Heart left ventricle (tissue), 13 donors: ENCODE measurements around the gene CELSR1.

ENCODE experiments used
- POLR2A ChIP-seq, 2 donors: fragments of 450-650 bp; IDR thresholded peaks; one replicate each; pipeline ENCODE4 v1.6.1; 2017; ENCODE audit warnings: antibody characterized with exemption in 2 of 2, mild to moderate bottlenecking in 2 of 2, moderate library complexity in 2 of 2
- TF ChIP-seq, protein P1 (sequence below), 12 donors: fragments of 200-600 bp; sonication (generic) in 4 of 12; IDR thresholded peaks; one replicate each; pipeline versions ENCODE4 v1.5.0 to v1.8.0; 2018 to 2022; ENCODE audit warnings: antibody characterized with exemption in 12 of 12, mild to moderate bottlenecking in 5 of 12
- donor health status: ischemic (EF 13 %, LVEDD 7.1; RV severe dilation, severe dysfunction).
- donor health status: DM: no; HTN: yes; CAD: no.
- donor health status: DM: no; HTN: no; CAD: no.
- donor health status: ischemic (EF 25% LVEDD 6.9; RV normal size, moderate dysfunction).
- donor health status: ischemic (EF 25% LVEDD 5.7; RV mildly dilated, moderate dysfunction).
- donor health status: ischemic (EF 35%, LVEDD 5.7; RV mildly dilated, moderate dysfunction).
- donor health status: nonischemic (EF 11% LVEDD 7.7; RV severe dilation, severe dysfunction).
- donor health status: DM: yes; HTN: yes; CAD: no.
- donor health status: PGD.
- donor health status: ischemic (EF 29% LVEDD 5.4; RV normal size, mild dysfunction).
- donor health status: nonischemic (EF 23%, LVEDD 6.1; RV moderate dilation, normal function).

GRCh38 chr22:46432164-46433068, 105.0 kb downstream of the CELSR1 start:
- TF ChIP-seq, protein P1, sequence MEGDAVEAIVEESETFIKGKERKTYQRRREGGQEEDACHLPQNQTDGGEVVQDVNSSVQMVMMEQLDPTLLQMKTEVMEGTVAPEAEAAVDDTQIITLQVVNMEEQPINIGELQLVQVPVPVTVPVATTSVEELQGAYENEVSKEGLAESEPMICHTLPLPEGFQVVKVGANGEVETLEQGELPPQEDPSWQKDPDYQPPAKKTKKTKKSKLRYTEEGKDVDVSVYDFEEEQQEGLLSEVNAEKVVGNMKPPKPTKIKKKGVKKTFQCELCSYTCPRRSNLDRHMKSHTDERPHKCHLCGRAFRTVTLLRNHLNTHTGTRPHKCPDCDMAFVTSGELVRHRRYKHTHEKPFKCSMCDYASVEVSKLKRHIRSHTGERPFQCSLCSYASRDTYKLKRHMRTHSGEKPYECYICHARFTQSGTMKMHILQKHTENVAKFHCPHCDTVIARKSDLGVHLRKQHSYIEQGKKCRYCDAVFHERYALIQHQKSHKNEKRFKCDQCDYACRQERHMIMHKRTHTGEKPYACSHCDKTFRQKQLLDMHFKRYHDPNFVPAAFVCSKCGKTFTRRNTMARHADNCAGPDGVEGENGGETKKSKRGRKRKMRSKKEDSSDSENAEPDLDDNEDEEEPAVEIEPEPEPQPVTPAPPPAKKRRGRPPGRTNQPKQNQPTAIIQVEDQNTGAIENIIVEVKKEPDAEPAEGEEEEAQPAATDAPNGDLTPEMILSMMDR (IDR thresholded peaks at IDR 0.05), result no peak
- no peak for TF ChIP-seq POLR2A (IDR thresholded peaks at IDR 0.05)
